HepG2 (cell line): ENCODE results near the gene SMYD1. TPM values are rescaled to one million over a fixed set of nuclear protein-coding genes. Genes with fewer than 3 reads are reported as not detected.
A peak's percentile ranks its signal among the peaks of the same experiment; 100 is the strongest.

Experiments
- ARNTL ChIP-seq: sonication (generic); formaldehyde crosslinking; IDR thresholded peaks from 2 replicates; pipeline ENCODE4 v1.4.0; 2020; ENCODE audit warnings: mild to moderate bottlenecking, missing genetic modification reagents
- ATF5 ChIP-seq: sonication (generic); formaldehyde crosslinking; IDR thresholded peaks from 2 replicates; pipeline ENCODE4 v1.4.0; 2020; ENCODE audit warnings: mild to moderate bottlenecking, low read depth, missing genetic modification reagents
- CENPT ChIP-seq: sonication (generic); formaldehyde crosslinking; IDR thresholded peaks from 2 replicates; pipeline ENCODE4 v1.8.0; 2022; ENCODE audit warnings: low read depth, mild to moderate bottlenecking, moderate library complexity, missing genetic modification reagents
- CHD2 ChIP-seq: IDR thresholded peaks from 2 replicates; pipeline ENCODE4 v1.6.1; 2011; ENCODE audit warnings: low read depth, low read length, improper control_type of control experiment
- GABPA ChIP-seq, 2 experiments: IDR thresholded peaks; 2 replicates each; pipeline ENCODE4 v1.6.1; 2011 to 2016; ENCODE audit warnings: low read depth in 2 of 2, low read length in 1 of 2, missing biosample characterization in 1 of 2, missing genetic modification characterization in 1 of 2
- KLF11 ChIP-seq: IDR thresholded peaks from 2 replicates; pipeline ENCODE4 v1.6.1; 2016; ENCODE audit warnings: missing compliant biosample characterization
- NONO ChIP-seq, 2 experiments: fragments of 450-650 bp in 1 of 2; sonication (generic) in 1 of 2; formaldehyde crosslinking in 1 of 2; IDR thresholded peaks in 1 of 2; conservative IDR thresholded peaks in 1 of 2; 2 replicates each; pipeline versions ENCODE4 v1.6.1 to v1.8.0; 2017 to 2022; ENCODE audit warnings: mild to moderate bottlenecking in 1 of 2, missing genetic modification reagents in 1 of 2, moderate library complexity in 1 of 2
- POLR2AphosphoS2 ChIP-seq: IDR thresholded peaks from 2 replicates; pipeline ENCODE4 v1.6.1; 2011; ENCODE audit warnings: low read depth, low read length, improper control_type of control experiment
- SP2 ChIP-seq: sonication (generic); formaldehyde crosslinking; IDR thresholded peaks from 2 replicates; pipeline ENCODE4 v1.5.1; 2020; ENCODE audit warnings: mild to moderate bottlenecking, missing genetic modification reagents
- SRSF1 ChIP-seq: fragments of 200-400 bp; formaldehyde crosslinking; optimal IDR thresholded peaks from 2 replicates; pipeline ENCODE3; 2017; ENCODE audit warnings: mild to moderate bottlenecking, low read depth, low read length, moderate library complexity
- TARDBP ChIP-seq: sonication (generic); formaldehyde crosslinking; IDR thresholded peaks from 2 replicates; pipeline ENCODE4 v1.8.0; 2022; ENCODE audit warnings: mild to moderate bottlenecking, missing genetic modification reagents
- ZFYVE20 ChIP-seq: sonication (generic); formaldehyde crosslinking; IDR thresholded peaks from 2 replicates; pipeline ENCODE4 v1.8.0; 2023; ENCODE audit warnings: low read depth, mild to moderate bottlenecking, moderate library complexity, missing genetic modification reagents, borderline replicate concordance
- ZNF251 ChIP-seq: sonication (generic); formaldehyde crosslinking; IDR thresholded peaks from 2 replicates; pipeline ENCODE4 v1.9.0; 2021; ENCODE audit warnings: mild to moderate bottlenecking, missing genetic modification reagents
- ZNF33B ChIP-seq: sonication (generic); formaldehyde crosslinking; IDR thresholded peaks from 2 replicates; pipeline ENCODE4 v1.5.1; 2020; ENCODE audit warnings: mild to moderate bottlenecking, missing genetic modification reagents
- ZNF720 ChIP-seq: sonication (generic); formaldehyde crosslinking; IDR thresholded peaks from 2 replicates; pipeline ENCODE4 v1.4.0; 2020; ENCODE audit warnings: missing genetic modification reagents
- ZNF878 ChIP-seq: sonication (generic); formaldehyde crosslinking; IDR thresholded peaks from 2 replicates; pipeline ENCODE4 v1.8.1; 2023; ENCODE audit warnings: mild to moderate bottlenecking, missing genetic modification reagents, moderate library complexity
- ZSCAN20 ChIP-seq: sonication (generic); formaldehyde crosslinking; IDR thresholded peaks from 2 replicates; pipeline ENCODE4 v1.4.0; 2020; ENCODE audit warnings: missing genetic modification reagents, mild to moderate bottlenecking, borderline replicate concordance
- ZSCAN9 ChIP-seq: IDR thresholded peaks from 2 replicates; pipeline ENCODE4 v1.6.1; 2016; ENCODE audit warnings: borderline replicate concordance
- polyA plus RNA-seq, 8 experiments: library from polyadenylated mRNA; depleted of rRNA in 3 of 8; stranded (reverse) in 7 of 8; unstranded in 1 of 8; fragments of >200 nt; fragmentation: Illumina TruSeq in 4 of 8; extraction: Trizol in 4 of 8; gene quantifications; 2 replicates each; pipeline versions ENCODE4 v1.2.1 to v1.2.3, GENCODE V29; 2011 to 2016; ENCODE audit warnings: low read depth in 4 of 8, missing spikeins in 1 of 8, mixed read lengths in 1 of 8; ENCODE audit not compliant: insufficient read depth in 1 of 8
- total RNA-seq, 5 experiments: library from RNA; depleted of rRNA; stranded (reverse); fragments of >200 nt; fragmentation: Illumina TruSeq; extraction: Trizol; gene quantifications; 2 replicates each; pipeline ENCODE4 v1.2.3, GENCODE V29; 2016; ENCODE audit warnings: low read depth in 1 of 5
- TF ChIP-seq, protein P1 (sequence below): sonication (generic); formaldehyde crosslinking; IDR thresholded peaks from 2 replicates; pipeline ENCODE4 v1.4.0; 2020; ENCODE audit warnings: mild to moderate bottlenecking, missing genetic modification reagents
- TF ChIP-seq, protein P2 (sequence below): sonication (generic); formaldehyde crosslinking; IDR thresholded peaks from 2 replicates; pipeline ENCODE4 v1.5.0; 2020; ENCODE audit warnings: mild to moderate bottlenecking, missing genetic modification reagents
- TF ChIP-seq, protein P3 (sequence below): sonication (generic); formaldehyde crosslinking; IDR thresholded peaks from 2 replicates; pipeline ENCODE4 v1.4.0; 2020; ENCODE audit warnings: missing genetic modification reagents, borderline replicate concordance

Gene SMYD1
- total and polyA plus RNA-seq, 2 of the 13 experiments (the other 11 are each of a cell fraction or from before 2014, with no cell fraction given), result not detected

GRCh38 chr2:88127888-88128653 is 60.4 kb downstream of the SMYD1 start, which contains the start of gene FABP1 (continued):
- TF ChIP-seq, protein P1, sequence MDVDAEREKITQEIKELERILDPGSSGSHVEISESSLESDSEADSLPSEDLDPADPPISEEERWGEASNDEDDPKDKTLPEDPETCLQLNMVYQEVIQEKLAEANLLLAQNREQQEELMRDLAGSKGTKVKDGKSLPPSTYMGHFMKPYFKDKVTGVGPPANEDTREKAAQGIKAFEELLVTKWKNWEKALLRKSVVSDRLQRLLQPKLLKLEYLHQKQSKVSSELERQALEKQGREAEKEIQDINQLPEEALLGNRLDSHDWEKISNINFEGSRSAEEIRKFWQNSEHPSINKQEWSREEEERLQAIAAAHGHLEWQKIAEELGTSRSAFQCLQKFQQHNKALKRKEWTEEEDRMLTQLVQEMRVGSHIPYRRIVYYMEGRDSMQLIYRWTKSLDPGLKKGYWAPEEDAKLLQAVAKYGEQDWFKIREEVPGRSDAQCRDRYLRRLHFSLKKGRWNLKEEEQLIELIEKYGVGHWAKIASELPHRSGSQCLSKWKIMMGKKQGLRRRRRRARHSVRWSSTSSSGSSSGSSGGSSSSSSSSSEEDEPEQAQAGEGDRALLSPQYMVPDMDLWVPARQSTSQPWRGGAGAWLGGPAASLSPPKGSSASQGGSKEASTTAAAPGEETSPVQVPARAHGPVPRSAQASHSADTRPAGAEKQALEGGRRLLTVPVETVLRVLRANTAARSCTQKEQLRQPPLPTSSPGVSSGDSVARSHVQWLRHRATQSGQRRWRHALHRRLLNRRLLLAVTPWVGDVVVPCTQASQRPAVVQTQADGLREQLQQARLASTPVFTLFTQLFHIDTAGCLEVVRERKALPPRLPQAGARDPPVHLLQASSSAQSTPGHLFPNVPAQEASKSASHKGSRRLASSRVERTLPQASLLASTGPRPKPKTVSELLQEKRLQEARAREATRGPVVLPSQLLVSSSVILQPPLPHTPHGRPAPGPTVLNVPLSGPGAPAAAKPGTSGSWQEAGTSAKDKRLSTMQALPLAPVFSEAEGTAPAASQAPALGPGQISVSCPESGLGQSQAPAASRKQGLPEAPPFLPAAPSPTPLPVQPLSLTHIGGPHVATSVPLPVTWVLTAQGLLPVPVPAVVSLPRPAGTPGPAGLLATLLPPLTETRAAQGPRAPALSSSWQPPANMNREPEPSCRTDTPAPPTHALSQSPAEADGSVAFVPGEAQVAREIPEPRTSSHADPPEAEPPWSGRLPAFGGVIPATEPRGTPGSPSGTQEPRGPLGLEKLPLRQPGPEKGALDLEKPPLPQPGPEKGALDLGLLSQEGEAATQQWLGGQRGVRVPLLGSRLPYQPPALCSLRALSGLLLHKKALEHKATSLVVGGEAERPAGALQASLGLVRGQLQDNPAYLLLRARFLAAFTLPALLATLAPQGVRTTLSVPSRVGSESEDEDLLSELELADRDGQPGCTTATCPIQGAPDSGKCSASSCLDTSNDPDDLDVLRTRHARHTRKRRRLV (CRISPR knock-in tag), result peak; percentile 89; the same call in 1 of the 2 replicates
- TF ChIP-seq ZSCAN9 (CRISPR knock-in tag), result peak; percentile 76; the same call in 1 of the 2 replicates
- TF ChIP-seq TARDBP, result peak; percentile 89
- TF ChIP-seq ZNF33B (CRISPR knock-in tag), result peak; percentile 85; the same call in 1 of the 2 replicates
- 0 out of 2 replicates have a peak, but pooled peaks have one; percentile 4 for TF ChIP-seq ZNF720
- peak; percentile 95 for TF ChIP-seq ZNF878 (CRISPR knock-in tag)
- no peak for TF ChIP-seq SP2 (CRISPR knock-in tag)
- 0 out of 2 replicates have a peak, but pooled peaks have one; percentile 54 for TF ChIP-seq ZSCAN20 (CRISPR knock-in tag)
- TF ChIP-seq POLR2AphosphoS2, result no peak
- TF ChIP-seq ARNTL, result peak; percentile 71
- no peak for TF ChIP-seq CENPT (CRISPR knock-in tag)
- TF ChIP-seq KLF11, result peak; percentile 81; the same call in 1 of the 2 replicates
- TF ChIP-seq ZNF251 (CRISPR knock-in tag), result no peak
- TF ChIP-seq GABPA (IDR thresholded peaks at IDR 0.05; ENCODE audit: low read depth, low read length), result no peak
- TF ChIP-seq GABPA (CRISPR knock-in tag; IDR thresholded peaks at IDR 0.05; ENCODE audit: low read depth), result no peak
- no peak for TF ChIP-seq CHD2
- TF ChIP-seq, protein P2, sequence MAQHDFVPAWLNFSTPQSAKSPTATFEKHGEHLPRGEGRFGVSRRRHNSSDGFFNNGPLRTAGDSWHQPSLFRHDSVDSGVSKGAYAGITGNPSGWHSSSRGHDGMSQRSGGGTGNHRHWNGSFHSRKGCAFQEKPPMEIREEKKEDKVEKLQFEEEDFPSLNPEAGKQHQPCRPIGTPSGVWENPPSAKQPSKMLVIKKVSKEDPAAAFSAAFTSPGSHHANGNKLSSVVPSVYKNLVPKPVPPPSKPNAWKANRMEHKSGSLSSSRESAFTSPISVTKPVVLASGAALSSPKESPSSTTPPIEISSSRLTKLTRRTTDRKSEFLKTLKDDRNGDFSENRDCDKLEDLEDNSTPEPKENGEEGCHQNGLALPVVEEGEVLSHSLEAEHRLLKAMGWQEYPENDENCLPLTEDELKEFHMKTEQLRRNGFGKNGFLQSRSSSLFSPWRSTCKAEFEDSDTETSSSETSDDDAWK (CRISPR knock-in tag), result no peak
- no peak for TF ChIP-seq ATF5
- TF ChIP-seq SRSF1, result no peak
- no peak for TF ChIP-seq NONO (IDR thresholded peaks at IDR 0.05)
- peak; percentile 91 for TF ChIP-seq NONO (CRISPR knock-in tag; conservative IDR thresholded peaks at IDR 0.05)
- TF ChIP-seq, protein P3, sequence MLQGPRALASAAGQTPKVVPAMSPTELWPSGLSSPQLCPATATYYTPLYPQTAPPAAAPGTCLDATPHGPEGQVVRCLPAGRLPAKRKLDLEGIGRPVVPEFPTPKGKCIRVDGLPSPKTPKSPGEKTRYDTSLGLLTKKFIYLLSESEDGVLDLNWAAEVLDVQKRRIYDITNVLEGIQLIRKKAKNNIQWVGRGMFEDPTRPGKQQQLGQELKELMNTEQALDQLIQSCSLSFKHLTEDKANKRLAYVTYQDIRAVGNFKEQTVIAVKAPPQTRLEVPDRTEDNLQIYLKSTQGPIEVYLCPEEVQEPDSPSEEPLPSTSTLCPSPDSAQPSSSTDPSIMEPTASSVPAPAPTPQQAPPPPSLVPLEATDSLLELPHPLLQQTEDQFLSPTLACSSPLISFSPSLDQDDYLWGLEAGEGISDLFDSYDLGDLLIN, result no peak
- no peak for TF ChIP-seq ZFYVE20 (CRISPR knock-in tag)
